SK-N-SH treated with all-trans-retinoic acid at 6 μM for 48 hours (cell line): ENCODE measurements around the gene CXCL14.

Experiments
- CREB5 ChIP-seq: fragments of 250-450 bp; sonication (Bioruptor Pico); IDR thresholded peaks from 2 replicates; pipeline ENCODE4 v1.5.1; 2020; ENCODE audit warnings: low read depth, mild to moderate bottlenecking, moderate library complexity
- CSDC2 ChIP-seq: fragments of 250-450 bp; sonication (Bioruptor Pico); IDR thresholded peaks from 2 replicates; pipeline ENCODE4 v1.5.0; 2020; ENCODE audit warnings: mild to moderate bottlenecking, moderate library complexity
- ZC3H10 ChIP-seq: fragments of 250-450 bp; sonication (Bioruptor Pico); IDR thresholded peaks from 2 replicates; pipeline ENCODE4 v1.5.1; 2021; ENCODE audit warnings: mild to moderate bottlenecking, moderate library complexity

GRCh38 chr5:135561266-135561665 is 17.5 kb downstream of the CXCL14 start:
- no peak for TF ChIP-seq CSDC2 (CRISPR knock-in tag)
- no peak for TF ChIP-seq ZC3H10
- no peak for TF ChIP-seq CREB5 (CRISPR knock-in tag)
